SK-N-MC (cell line): ENCODE data around the gene GPR15.

ENCODE experiments used
- EZH2 ChIP-seq: fragments of 200-600 bp; sonication (generic); IDR thresholded peaks from one replicate; pipeline ENCODE4 v1.6.1; 2017; ENCODE audit warnings: antibody characterized with exemption
- POLR2AphosphoS5 ChIP-seq: IDR thresholded peaks from 2 replicates; pipeline ENCODE4 v1.6.1; 2012; ENCODE audit warnings: mild to moderate bottlenecking, low read depth, low read length, borderline replicate concordance

- TF ChIP-seq POLR2AphosphoS5 (no peak), EZH2 (no peak)
These were observed 13.0 kb upstream of the GPR15 start for GRCh38 chr3:98518816-98519215.
